HEK293 (cell line): ENCODE data around the gene HPSE2.

ENCODE experiments used
- CTCF ChIA-PET: fragments of 350-600 bp; formaldehyde crosslinking; extraction: SDS; loops from one replicate; lab custom pipeline; 2021; ENCODE audit warnings: antibody characterized with exemption; lab: Yijun Ruan, JAX
- POLR2A ChIA-PET: fragments of 300-600 bp; formaldehyde crosslinking; extraction: SDS; loops from one replicate; lab custom pipeline; 2020; ENCODE audit warnings: antibody characterized with exemption, inconsistent platforms; lab: Yijun Ruan, JAX
- H3K27ac ChIP-seq: fragments of 200-500 bp; sonication (Bioruptor generic); 2 replicates; pipeline ENCODE4 v1.5.1; 2014; ENCODE audit warnings: low read depth, low read length, control low read depth, inconsistent platforms; ENCODE audit errors: extremely low read depth
- H3K36me3 ChIP-seq, 2 experiments: fragments of 200-500 bp in 1 of 2; sonication (Bioruptor generic) in 1 of 2; 1 replicate in 1 of 2; 2 replicates in 1 of 2; pipeline ENCODE4 v1.5.1; 2014 to 2017; ENCODE audit warnings: inconsistent platforms in 2 of 2, low read length in 2 of 2; ENCODE audit not compliant: control insufficient read depth in 2 of 2, insufficient read depth in 1 of 2
- H3K4me1 ChIP-seq: fragments of 200-500 bp; sonication (Bioruptor generic); 2 replicates; pipeline ENCODE4 v1.5.1; 2014; ENCODE audit warnings: mild to moderate bottlenecking, low read length, inconsistent platforms; ENCODE audit not compliant: control insufficient read depth, insufficient read depth
- H3K4me3 ChIP-seq: 2 replicates; pipeline ENCODE4 v1.5.1; 2011; ENCODE audit warnings: low read depth, mild to moderate bottlenecking, control low read depth, low read length, moderate library complexity
- H3K9me3 ChIP-seq: fragments of 200-500 bp; sonication (Bioruptor generic); 2 replicates; pipeline ENCODE4 v1.5.1; 2014; ENCODE audit warnings: low read depth, low read length, inconsistent platforms; ENCODE audit not compliant: control insufficient read depth, insufficient read depth
- BCL6B ChIP-seq: fragments of 450-650 bp; formaldehyde crosslinking; IDR thresholded peaks from 2 replicates; pipeline ENCODE4 v1.5.1; 2017; ENCODE audit warnings: missing biosample characterization, missing genetic modification characterization
- KLF1 ChIP-seq: fragments of 450-650 bp; formaldehyde crosslinking; IDR thresholded peaks from 2 replicates; pipeline ENCODE4 v1.5.1; 2016; ENCODE audit warnings: missing biosample characterization, missing genetic modification characterization
- PRDM10 ChIP-seq: fragments of 450-650 bp; formaldehyde crosslinking; IDR thresholded peaks from 2 replicates; pipeline ENCODE4 v1.5.1; 2016; ENCODE audit warnings: missing biosample characterization, missing genetic modification characterization
- PRDM6 ChIP-seq: fragments of 450-650 bp; formaldehyde crosslinking; IDR thresholded peaks from 2 replicates; pipeline ENCODE4 v1.5.1; 2017; ENCODE audit warnings: missing biosample characterization, missing genetic modification characterization
- YY2 ChIP-seq: fragments of 450-650 bp; formaldehyde crosslinking; IDR thresholded peaks from 2 replicates; pipeline ENCODE4 v1.5.1; 2016; ENCODE audit warnings: missing biosample characterization, missing genetic modification characterization
- ZNF239 ChIP-seq: fragments of 450-650 bp; formaldehyde crosslinking; IDR thresholded peaks from 2 replicates; pipeline ENCODE4 v1.5.1; 2016; ENCODE audit warnings: missing biosample characterization, missing genetic modification characterization
- ZNF266 ChIP-seq: fragments of 450-650 bp; formaldehyde crosslinking; IDR thresholded peaks from 2 replicates; pipeline ENCODE4 v1.5.1; 2016; ENCODE audit warnings: missing biosample characterization, missing genetic modification characterization, low read depth
- ZNF600 ChIP-seq: fragments of 450-650 bp; formaldehyde crosslinking; IDR thresholded peaks from 2 replicates; pipeline ENCODE4 v1.5.1; 2016; ENCODE audit warnings: missing biosample characterization, missing genetic modification characterization
- ZNF658 ChIP-seq: fragments of 450-650 bp; formaldehyde crosslinking; IDR thresholded peaks from 2 replicates; pipeline ENCODE4; 2016; ENCODE audit warnings: missing biosample characterization, missing genetic modification characterization
- ZNF747 ChIP-seq: fragments of 450-650 bp; formaldehyde crosslinking; IDR thresholded peaks from 2 replicates; pipeline ENCODE4 v1.5.1; 2016; ENCODE audit warnings: missing biosample characterization, missing genetic modification characterization

Gene HPSE2

GRCh38 chr10:98465866-98466265, 769.8 kb downstream of the HPSE2 start:
- TF ChIP-seq ZNF658 = no peak
- TF ChIP-seq ZNF747 = no peak
- TF ChIP-seq YY2 (tag by site-specific recombination) = no peak
- TF ChIP-seq ZNF266 = no peak
- H3K4me3 ChIP-seq = no peak overlapping the region
- CTCF ChIA-PET = interaction anchor here (0.6 to 3.1 kb wide), 5 partner anchors 40 to 1142 kb away, joined by 3 to 17 read pairs (median 6); no protein-coding TSS in a partner anchor
- H3K9me3 ChIP-seq = no peaks in the 10 kb centered on the region
- H3K36me3 ChIP-seq = no peaks in the 10 kb centered on the region
- no peak overlapping the region for H3K27ac ChIP-seq
- POLR2A ChIA-PET = no interaction called here
- no peaks in the 10 kb centered on the region for H3K4me1 ChIP-seq

GRCh38 chr10:98463976-98464754, 771.5 kb downstream of the HPSE2 start:
- no peak overlapping the region for H3K4me3 ChIP-seq
- H3K36me3 ChIP-seq = no peaks in the 10 kb centered on the region
- TF ChIP-seq BCL6B (tag by site-specific recombination) (no peak), ZNF600 (tag by site-specific recombination) (no peak), ZNF239 (tag by site-specific recombination) (no peak)
- no peak overlapping the region for H3K27ac ChIP-seq
- no peaks in the 10 kb centered on the region for H3K4me1 ChIP-seq
- H3K9me3 ChIP-seq = no peaks in the 10 kb centered on the region
- CTCF ChIA-PET = interaction anchor here (0.8 to 1.6 kb wide), 2 partner anchors 39 to 811 kb away, joined by 3 to 8 read pairs; no protein-coding TSS in a partner anchor
- POLR2A ChIA-PET = no interaction called here

- CTCF ChIA-PET = interaction anchor here (0.6 kb wide), 1 partner anchor 737 kb away, joined by 3 read pairs; no protein-coding TSS in a partner anchor
- Histone ChIP-seq H3K4me1 (no peaks in the 10 kb centered on the region), H3K4me3 (no peak overlapping the region), H3K9me3 (no peaks in the 10 kb centered on the region), H3K27ac (no peak overlapping the region), H3K36me3 (no peaks in the 10 kb centered on the region)
- no peak for TF ChIP-seq KLF1 (tag by site-specific recombination)
- POLR2A ChIA-PET = no interaction called here
These were observed 772.6 kb downstream of the HPSE2 start for GRCh38 chr10:98463016-98463415.

GRCh38 chr10:98461500-98461842, 774.2 kb downstream of the HPSE2 start:
- no peak overlapping the region for H3K4me3 ChIP-seq
- H3K27ac ChIP-seq = 0 out of 2 replicates have a peak overlapping the region, but pooled peaks have one; percentile 18
- H3K9me3 ChIP-seq = no peaks in the 10 kb centered on the region
- ChIA-PET POLR2A (interaction anchor here (0.6 kb wide), 3 partner anchors 332 to 785 kb away, joined by 3 read pairs; no protein-coding TSS in a partner anchor), CTCF (interaction anchor here (0.7 to 0.8 kb wide), 2 partner anchors 36 to 200 kb away, joined by 3 to 5 read pairs; no protein-coding TSS in a partner anchor)
- H3K4me1 ChIP-seq = no peaks in the 10 kb centered on the region
- no peaks in the 10 kb centered on the region for H3K36me3 ChIP-seq
- no peak for TF ChIP-seq PRDM6 (tag by site-specific recombination)
- TF ChIP-seq PRDM10 (tag by site-specific recombination) = peak; percentile 41
